ENCODE data around the gene INPP5A.
"Not testable (repeated sequence)": the region's sequence is repeated elsewhere in the genome, so short reads cannot be mapped to it uniquely, and the experiment has no call there.

Gene INPP5A

DNA sequence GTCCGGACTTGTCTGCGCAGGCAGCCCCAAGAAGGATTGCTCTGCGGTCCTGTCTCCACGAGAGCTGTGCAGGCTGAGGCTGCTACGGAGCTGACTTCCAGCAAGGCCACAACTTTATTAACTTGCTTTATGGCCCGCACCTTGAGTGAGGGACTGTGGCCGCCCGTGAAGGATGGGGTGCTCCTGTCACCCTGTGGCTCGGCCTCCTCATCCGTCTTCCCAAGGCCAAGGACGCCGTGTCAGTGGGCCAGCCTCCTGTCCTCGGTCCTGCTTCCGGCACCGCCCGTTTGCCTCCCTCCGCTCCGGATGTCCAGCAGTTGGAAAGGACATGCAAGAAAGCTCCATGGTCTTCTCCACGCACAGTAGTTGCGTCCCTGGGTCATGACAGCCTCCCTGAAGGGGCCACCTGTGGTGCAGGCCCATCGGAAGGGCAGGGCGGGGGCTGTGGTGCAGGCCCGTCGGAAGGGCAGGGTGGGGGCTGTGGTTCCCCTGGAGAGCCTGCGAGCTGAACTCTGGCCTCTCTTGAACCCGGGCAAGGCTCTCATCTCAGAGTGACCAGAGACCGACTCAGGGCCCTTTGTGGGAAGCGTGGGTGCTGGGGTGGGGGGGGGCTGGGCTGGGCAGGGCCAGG is 161.3 kb downstream of the INPP5A start:
- peak; percentile 14 for DNase-seq

- DNase-seq: peak; percentile 16
Observed at GRCh38 chr10:132699411-132700155, 162.0 kb downstream of the INPP5A start.

DNA sequence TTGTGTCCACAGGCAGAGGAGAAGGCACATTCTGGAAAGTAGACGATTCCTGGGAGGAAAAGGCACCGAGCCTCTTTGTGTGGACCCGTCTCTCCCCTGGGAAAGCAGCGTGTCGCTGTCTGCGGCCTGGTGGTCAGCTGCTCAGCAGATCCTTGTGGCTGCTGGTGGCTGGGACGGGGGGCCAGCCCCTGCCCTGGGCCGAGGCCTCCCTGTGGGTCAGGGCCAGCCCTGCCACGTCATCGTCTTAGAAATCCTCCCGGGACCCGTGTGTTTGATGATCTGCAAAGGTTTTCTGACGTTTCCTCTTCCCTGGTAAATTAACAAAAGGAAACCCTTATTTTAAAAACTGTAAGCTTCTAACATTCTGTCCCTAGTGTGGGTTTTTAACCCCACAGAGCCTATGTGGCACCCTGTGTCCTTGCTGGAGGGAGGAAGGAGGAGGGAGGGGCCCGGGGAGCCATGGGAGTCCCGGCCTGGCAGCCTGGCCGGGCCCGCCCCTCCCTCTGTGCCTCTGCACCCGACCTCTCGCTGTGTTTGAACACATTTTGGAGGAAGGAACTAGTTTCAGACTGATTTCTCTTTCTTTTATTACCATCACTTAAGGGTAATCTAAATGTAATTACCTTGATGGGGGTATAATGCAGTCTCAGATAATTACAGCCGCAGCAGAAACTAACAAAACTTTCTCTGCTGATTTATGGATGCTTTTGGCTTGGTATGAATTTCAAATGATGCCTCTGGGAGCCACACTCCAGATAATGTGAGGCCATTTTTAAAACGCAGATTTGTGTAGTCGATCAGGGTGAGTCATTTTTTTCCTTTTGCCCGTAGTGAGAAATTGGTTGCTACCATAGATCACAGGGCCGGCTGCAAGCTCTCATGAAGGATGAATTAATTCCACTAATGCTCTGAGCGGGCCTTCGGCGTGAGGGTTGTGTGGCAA is 162.8 kb downstream of the INPP5A start:
- DNase-seq: peak; percentile 63

DNA sequence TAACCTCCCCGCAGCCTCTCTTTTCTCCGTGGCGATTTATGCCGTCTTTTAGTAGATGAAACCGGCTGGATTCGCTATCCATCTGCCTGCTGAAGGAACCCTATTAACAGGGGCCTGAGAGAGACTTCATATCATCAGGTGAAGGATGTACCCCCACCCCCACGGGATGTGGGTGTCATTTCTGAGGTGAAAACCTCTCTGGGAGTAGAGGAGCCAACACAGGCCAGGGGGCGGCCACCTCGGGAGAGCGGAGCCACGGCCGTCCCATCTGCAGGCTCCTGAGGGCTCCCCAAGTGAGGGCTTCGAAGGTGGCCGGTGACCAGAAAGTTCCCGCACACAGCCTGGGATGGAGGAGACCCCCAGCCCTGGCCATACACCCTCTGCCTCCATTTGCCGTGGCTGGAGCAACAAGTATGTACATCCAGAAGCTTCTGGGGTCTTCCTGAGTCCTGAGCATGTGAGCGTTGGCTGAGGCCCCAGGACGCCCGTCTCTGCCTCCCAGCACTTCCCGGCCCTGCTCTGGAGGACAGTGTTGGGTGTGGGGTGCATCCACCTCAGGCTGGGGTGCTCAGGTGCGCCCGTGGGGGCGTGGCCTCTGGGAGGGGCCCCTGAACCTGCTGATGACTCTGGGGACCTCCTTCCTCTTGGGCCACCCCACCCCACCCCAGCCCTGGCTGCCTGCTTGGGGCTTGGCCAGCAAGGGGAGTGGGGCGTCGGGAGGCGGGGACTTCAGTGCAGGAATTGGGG is 163.7 kb downstream of the INPP5A start:
- peak; percentile 12 for DNase-seq

- DNase-seq: no peak
Observed at GRCh38 chr10:132701846-132702190, 164.2 kb downstream of the INPP5A start.

GRCh38 chr10:132702601-132703418 is 165.2 kb downstream of the INPP5A start:
- DNase-seq: peak; percentile 13

GRCh38 chr10:132703419-132704007 is 165.9 kb downstream of the INPP5A start:
- DNase-seq: no peak

GRCh38 chr10:132704008-132704814 is 166.6 kb downstream of the INPP5A start:
- peak; percentile 10 for DNase-seq

- DNase-seq: not testable (repeated sequence)
Observed at GRCh38 chr10:132704815-132705064, 167.2 kb downstream of the INPP5A start.

- DNase-seq: peak; percentile 15
Observed at GRCh38 chr10:132705173-132705572, 167.6 kb downstream of the INPP5A start.

- no peak for DNase-seq
Observed at GRCh38 chr10:132705943-132706342, 168.4 kb downstream of the INPP5A start.

- no peak for DNase-seq
Observed at GRCh38 chr10:132706701-132707100, 169.1 kb downstream of the INPP5A start.

DNA sequence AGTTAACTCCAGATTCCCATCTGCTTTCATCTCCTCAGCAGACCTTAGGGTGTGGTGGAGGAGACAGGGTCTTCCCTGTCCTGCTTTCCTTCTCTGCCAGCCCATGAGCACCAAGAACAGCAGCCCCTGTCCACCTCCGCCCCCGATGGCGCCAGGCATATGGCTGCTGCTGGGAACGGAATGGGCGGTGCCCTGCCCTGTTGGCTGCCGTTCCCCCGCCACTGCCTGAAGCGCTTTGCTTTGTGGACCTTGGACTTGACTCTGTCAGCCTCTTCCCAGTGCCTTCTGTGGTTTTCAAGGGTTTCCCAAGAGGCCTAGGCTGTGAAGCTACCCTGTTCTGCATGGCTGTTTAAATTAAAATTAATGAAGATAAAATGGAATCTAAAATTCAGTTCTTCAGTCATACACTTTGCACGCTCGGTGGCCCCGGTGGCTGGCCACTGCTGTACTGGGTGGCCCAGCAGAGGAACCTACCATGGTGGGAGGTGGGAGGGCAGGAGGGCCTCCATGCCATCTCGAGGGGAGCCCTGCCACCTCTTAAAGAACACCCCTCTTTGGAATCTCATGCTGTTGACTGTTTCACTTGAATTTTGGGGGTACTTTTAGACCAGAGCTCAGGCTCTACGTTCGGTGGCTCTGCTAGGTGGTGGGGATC is 169.7 kb downstream of the INPP5A start:
- no peak for DNase-seq

DNA sequence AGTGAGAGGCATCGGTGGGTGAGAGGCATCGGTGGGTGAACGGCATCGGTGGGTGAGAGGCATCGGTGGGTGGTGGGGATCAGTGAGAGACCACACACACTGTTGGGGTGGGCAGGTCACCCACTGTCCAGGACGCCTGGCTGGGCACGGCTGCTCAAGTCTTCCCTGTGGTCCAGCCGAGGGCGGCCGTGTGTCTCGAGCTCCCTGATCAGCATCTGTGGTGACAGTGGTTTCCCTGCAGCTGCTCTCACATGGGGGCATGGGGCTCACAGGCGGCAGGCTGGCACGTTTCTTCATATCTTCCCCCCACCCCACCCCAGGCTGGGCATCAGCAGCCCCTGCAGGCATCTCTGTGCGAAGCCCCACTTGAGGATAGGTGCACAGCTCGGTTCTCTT is 170.2 kb downstream of the INPP5A start:
- no peak for DNase-seq

DNA sequence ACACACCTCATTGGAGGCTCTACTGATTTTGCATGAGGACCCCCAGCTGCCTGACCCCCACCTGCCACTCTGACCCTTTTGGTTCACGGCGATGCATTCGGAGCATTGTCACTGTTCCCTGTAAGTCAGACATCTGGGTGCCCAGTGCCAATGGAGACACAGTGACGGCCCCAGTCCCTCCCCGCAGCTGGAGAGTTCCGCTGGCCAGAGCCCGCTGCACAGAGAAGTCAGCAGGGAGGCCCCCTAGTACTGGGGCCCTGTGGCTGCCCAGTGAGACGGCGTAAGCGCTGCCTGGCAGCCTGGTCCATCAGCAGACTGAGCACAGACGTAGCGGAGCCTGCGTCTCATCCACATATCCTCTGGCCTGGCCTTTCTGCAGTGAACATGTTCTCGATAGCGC is 170.9 kb downstream of the INPP5A start:
- DNase-seq: no peak

- DNase-seq: no peak
Observed at GRCh38 chr10:132708936-132709335, 171.3 kb downstream of the INPP5A start.

GRCh38 chr10:132709471-132709951 is 171.9 kb downstream of the INPP5A start:
- no peak for DNase-seq

DNA sequence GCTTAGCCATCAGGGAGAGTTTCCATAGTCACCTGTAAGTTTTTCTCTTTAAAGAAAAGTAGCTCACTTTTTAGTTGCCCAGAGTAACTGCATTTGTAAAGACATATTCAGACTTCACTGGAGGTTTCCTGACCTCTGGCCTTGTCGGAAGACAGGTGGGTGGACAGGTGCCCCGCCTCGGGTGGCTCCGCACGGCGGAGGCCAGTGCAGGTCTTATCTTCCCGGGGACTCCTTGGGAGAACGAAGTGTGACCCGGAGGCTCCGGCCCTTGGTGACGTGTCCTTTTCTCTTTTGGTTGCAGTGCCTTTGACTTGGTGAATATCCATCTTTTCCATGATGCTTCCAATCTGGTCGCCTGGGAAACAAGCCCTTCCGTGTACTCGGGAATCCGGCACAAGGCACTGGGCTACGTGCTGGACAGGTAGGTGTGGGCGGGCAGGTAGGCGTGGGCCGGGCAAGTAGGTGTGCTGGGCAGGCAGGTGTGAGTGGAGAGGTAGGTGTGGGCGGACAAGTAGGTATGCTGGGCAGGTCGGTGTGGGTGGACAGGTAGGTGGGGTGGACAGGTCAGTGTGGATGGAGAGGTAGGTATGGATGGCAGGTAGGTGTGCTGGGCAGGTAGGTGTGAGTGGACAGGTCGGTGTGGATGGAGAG is 172.6 kb downstream of the INPP5A start:
- DNase-seq: no peak

DNA sequence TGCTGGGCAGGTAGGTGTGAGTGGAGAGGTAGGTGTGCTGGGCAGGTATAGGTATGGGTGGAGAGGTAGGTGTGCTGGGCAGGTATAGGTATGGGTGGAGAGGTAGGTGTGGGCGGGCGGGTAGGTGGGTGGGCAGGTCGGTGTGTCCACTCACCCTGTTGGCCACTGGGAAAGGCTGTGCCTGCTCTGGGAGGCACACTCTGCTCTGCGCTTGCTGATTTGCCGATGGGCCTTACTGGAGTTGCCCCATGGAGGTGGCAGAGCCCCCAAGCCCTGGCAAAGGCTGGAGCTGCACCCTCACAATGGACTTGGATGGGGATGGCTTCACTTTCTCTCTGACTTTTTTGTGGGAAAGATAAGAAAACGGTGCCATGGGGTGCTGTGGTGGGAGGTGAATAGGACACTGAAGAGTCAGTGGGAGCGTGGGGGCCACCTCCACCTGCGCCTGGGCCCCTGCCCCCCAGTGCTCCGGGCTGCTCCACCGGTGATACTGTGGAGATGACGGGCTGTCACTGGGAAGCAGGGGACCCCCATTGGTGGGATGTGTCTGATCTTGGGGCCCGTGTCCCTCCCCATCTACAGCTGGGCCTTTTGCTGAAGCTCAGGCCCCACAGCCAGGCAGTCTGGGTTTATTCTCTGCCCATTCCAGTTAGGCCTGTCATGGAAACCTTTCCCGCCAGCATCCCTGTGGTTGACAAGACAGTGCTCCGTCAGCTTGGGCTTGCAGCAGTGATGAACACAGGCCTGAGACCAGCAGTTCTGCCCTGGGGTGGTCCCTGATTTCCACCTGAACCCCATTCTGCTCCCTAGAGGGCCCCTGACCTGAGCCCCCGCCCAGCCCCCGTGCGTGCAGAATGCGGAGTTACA is 173.4 kb downstream of the INPP5A start:
- no peak for DNase-seq

Measured in femur (tissue), 1 donor.